ENCODE measurements around the gene IFNK. TPM values are rescaled to one million over a fixed set of nuclear protein-coding genes. Genes with fewer than 3 reads are reported as not detected.

Gene IFNK
- total RNA-seq, 1 experiment from 2014 or later: not detected

DNA sequence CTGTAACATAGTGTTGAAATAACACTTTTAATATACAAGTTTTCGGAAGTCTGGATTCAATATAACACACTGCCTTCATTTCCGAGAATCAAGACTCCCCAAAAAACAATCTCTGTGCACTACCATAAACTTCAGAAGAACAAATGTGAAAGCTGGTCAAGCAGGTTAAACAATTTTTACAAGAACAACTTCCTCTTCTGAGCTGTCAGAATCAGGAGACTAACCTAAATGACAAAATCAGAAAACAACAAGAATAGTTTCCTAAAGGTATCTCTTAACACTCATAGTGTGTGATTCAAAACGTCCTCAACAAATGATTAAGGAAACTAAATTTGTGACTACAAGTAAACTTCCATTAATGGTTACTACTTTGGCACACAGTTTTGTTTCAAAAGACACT is 37.6 kb downstream of the IFNK start:
- in situ Hi-C loops (cut with HindIII; ENCODE audit: low pct_unique_long_range_greater_than_20kb, low sequenced_read_pairs): no loop called here
- DNase-seq (ENCODE audit: low read depth): no peak

DNA sequence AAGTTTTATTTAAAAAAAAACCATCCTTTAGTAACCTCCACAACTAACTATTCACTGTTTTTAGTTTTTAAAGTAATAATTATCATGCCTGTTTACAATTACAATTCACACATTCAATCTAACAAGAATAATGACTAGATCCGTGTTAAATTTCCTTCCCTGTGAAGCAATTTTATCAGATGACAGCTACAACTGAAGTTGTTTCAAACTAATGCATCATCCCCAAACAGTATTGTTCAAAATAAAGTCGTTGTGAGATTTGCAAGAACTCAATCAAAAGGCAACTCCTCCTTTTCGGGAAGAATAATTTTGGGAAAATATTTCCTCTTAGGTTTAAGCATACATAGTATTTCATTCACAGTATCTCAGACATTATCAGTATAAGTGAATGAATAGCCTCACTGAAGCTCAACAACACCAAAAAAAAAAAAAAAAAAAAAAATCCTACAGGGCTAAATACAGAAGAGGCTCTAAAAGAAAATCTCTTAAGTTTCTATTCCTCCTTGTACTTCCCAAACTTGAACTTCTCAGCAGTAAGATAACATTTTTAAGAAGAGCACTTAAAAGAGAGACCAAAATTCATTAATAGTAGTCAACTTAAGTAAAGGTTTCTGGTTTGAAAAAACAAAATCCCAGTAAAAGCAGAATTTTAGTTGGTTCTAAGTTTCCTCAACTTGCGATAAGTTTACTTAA is 39.8 kb downstream of the IFNK start:
- in situ Hi-C loops (cut with HindIII; ENCODE audit: low pct_unique_long_range_greater_than_20kb, low sequenced_read_pairs): no loop called here
- DNase-seq (ENCODE audit: low read depth): no peak

GRCh38 chr9:27564670-27565069 is 40.6 kb downstream of the IFNK start:
- in situ Hi-C loops (cut with HindIII; ENCODE audit: low pct_unique_long_range_greater_than_20kb, low sequenced_read_pairs): no loop called here
- DNase-seq (ENCODE audit: low read depth): no peak

DNA sequence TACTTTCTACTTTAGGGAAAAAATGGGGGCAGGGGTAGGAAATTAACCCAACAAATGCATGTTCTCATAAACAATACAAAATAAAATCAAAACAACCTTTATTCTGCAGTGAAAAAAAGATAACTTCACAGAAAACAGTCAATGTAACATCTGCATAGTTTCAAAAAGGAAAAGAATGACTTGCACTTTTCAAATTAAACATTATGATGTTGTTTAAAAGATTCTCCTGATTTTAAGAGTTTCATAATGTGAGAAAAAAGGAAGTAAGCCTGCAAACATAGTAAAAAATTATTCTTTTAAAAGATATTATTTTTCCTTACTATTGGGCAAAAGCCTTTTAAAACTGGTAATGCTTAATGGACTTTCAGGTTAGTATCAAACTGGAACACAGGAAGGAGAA is 41.6 kb downstream of the IFNK start:
- in situ Hi-C loops (cut with HindIII; ENCODE audit: low pct_unique_long_range_greater_than_20kb, low sequenced_read_pairs): no loop called here
- DNase-seq (ENCODE audit: low read depth): no peak

DNA sequence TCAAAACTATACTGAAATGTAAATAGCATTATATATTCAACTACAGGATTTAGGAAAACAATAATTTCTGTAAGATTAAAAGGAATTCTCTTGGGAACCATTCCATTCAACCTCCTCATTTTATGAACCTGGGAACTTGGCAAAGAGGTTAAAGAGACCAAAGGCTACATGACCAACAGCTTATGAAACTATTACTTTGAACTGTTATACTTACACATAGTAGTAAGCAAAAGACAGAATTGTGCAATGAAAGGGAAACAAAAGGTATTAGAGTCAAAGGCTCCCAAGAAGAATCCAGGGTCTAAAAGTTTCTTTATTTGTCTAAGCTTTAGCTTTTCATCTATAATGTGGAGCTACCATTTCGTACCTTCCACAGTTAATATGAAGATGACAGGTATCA is 42.0 kb downstream of the IFNK start:
- in situ Hi-C loops (cut with HindIII; ENCODE audit: low pct_unique_long_range_greater_than_20kb, low sequenced_read_pairs): no loop called here

GRCh38 chr9:27569406-27569805 is 45.3 kb downstream of the IFNK start:
- in situ Hi-C loops (cut with HindIII; ENCODE audit: low pct_unique_long_range_greater_than_20kb, low sequenced_read_pairs): no loop called here
- no peak for DNase-seq (ENCODE audit: low read depth)

More for the DNA sequence above, 42.0 kb downstream of the IFNK start:
- no peak for DNase-seq (ENCODE audit: low read depth)

GRCh38 chr9:27571011-27571410 is 46.9 kb downstream of the IFNK start:
- in situ Hi-C loops (cut with HindIII; ENCODE audit: low pct_unique_long_range_greater_than_20kb, low sequenced_read_pairs): no loop called here
- no peak for DNase-seq (ENCODE audit: low read depth)

- DNase-seq (ENCODE audit: low read depth): no peak
These were observed 48.0 kb downstream of the IFNK start for GRCh38 chr9:27572061-27572460.

GRCh38 chr9:27572566-27572917 is 48.5 kb downstream of the IFNK start:
- in situ Hi-C loops (cut with HindIII; ENCODE audit: low pct_unique_long_range_greater_than_20kb, low sequenced_read_pairs): no loop called here
- peak; percentile 50 for DNase-seq (ENCODE audit: low read depth)

More at GRCh38 chr9:27572061-27572460, 48.0 kb downstream of the IFNK start:
- in situ Hi-C loops (cut with HindIII; ENCODE audit: low pct_unique_long_range_greater_than_20kb, low sequenced_read_pairs): no loop called here

- DNase-seq (ENCODE audit: low read depth): peak; percentile 58
- in situ Hi-C loops (cut with HindIII; ENCODE audit: low pct_unique_long_range_greater_than_20kb, low sequenced_read_pairs): no loop called here
These were observed 49.0 kb downstream of the IFNK start, which contains the start of gene C9orf72 for GRCh38 chr9:27572918-27573633. C9orf72 (minus strand) TSS chr9:27573481; CDS start chr9:27567120, 6,361 bp downstream.

GRCh38 chr9:27573634-27574590 is 49.8 kb downstream of the IFNK start:
- DNase-seq (ENCODE audit: low read depth): peak; percentile 98
- in situ Hi-C loops (cut with HindIII; ENCODE audit: low pct_unique_long_range_greater_than_20kb, low sequenced_read_pairs): no loop called here

Other genes starting within 250 kb of the IFNK start
- not detected in 2 replicates for gene EQTN, start 227.1 kb upstream of the IFNK start, total RNA-seq (2014; rRNA removed; shearing (Covaris generic); ENCODE audit: low replicate concordance)
- 0.03 TPM in 1 of 2 replicates, not detected in the other for gene MOB3B, start 5.5 kb downstream of the IFNK start, total RNA-seq (2014; rRNA removed; shearing (Covaris generic); ENCODE audit: low replicate concordance)
- 4.1 and 5.2 TPM in 2 replicates for gene C9orf72, start 49.2 kb downstream of the IFNK start, total RNA-seq (2014; rRNA removed; shearing (Covaris generic); ENCODE audit: low replicate concordance)